Retinal pigment epithelial cell (primary cell): ENCODE measurements around the gene TMEM273.

Source experiments
- DNase-seq: peaks from one replicate; pipeline ENCODE4 v3.0.0-alpha.2; 2010; ENCODE audit warnings: low read depth
- H3K4me3 ChIP-seq: 2 replicates; pipeline ENCODE4 v1.5.1; 2011; ENCODE audit warnings: mild to moderate bottlenecking, low read length, control low read depth, moderate library complexity
- TF ChIP-seq, protein P1 (sequence below): conservative IDR thresholded peaks from 2 replicates; pipeline ENCODE4 v1.5.1; 2011; ENCODE audit warnings: low read depth, low read length, control low read depth, inconsistent platforms

Gene TMEM273

DNA sequence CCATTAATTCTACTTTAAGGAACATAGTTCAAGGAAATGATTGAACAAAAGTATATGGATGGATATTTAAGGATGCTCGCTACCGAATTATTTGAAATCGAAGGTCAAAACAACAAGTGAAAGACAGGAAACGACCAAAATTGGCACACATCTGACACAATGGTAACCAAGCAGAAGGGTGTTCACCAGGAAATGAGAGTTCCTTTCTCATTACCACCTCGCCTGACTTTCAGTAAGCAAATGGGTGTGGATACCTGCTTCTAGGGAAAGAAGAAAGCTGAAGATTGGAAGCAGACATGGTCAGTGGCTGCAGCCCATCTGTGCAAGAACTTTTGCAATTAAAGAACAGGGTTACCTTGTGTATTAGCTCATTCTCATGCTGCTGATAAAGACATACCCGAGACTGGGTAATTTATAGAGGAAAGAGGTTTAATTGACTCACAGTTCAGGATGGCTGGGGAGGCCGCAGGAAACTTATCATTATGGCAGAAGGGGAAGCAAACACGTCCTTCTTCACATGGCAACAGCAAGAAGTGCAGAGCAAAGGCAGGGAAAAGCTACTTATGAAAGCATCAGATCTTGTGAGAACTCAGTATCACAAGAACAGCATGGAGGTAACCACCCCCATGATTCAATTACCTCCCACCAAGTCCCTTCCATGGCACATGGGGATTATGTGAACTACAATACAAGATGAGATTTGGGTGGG, 6.2 kb upstream of the TMEM273 start:
- DNase-seq: no peak
- H3K4me3 ChIP-seq: no peak overlapping the region
- TF ChIP-seq, protein P1, sequence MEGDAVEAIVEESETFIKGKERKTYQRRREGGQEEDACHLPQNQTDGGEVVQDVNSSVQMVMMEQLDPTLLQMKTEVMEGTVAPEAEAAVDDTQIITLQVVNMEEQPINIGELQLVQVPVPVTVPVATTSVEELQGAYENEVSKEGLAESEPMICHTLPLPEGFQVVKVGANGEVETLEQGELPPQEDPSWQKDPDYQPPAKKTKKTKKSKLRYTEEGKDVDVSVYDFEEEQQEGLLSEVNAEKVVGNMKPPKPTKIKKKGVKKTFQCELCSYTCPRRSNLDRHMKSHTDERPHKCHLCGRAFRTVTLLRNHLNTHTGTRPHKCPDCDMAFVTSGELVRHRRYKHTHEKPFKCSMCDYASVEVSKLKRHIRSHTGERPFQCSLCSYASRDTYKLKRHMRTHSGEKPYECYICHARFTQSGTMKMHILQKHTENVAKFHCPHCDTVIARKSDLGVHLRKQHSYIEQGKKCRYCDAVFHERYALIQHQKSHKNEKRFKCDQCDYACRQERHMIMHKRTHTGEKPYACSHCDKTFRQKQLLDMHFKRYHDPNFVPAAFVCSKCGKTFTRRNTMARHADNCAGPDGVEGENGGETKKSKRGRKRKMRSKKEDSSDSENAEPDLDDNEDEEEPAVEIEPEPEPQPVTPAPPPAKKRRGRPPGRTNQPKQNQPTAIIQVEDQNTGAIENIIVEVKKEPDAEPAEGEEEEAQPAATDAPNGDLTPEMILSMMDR: no peak

DNA sequence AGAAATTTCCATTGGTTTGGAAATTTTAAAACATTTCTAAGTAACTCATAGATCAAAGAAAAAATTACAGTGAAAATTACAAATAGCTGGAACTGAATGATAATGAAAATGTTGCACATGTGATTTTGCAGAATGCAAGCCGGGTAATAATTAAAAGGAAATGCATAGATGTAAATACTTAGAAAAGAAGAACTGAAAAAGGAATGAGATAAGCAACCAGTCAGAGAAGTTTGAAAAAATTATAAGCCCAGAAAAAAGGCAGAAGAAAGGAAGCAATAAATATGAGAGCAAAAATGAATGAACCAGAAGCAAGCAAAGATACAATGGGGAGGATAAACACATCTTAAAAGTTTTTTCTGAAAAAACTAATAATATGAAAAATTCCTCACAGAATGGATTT, 3.2 kb upstream of the TMEM273 start:
- H3K4me3 ChIP-seq: no peak overlapping the region
- TF ChIP-seq, protein P1: no peak
- no peak for DNase-seq

DNA sequence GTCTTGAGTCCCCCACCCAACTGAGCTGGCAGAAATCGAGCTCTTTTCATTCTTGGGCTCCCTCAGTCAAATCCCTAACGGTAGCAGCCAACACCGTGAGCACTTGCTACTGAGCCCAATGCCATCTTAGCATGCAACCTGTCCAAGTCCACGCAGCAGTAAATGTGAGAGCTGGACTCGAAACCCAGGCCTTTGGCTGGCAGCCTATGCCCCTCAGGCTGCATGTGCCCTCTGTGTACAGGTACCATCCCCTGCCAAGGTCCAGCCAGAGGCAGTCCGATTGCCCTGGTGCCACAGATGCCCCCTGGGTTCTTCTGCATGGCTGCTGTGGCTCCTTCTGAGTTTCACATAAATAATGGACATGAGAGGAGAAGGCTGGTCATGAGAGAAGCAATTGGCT, 1.2 kb upstream of the TMEM273 start:
- TF ChIP-seq, protein P1: no peak
- no peak for DNase-seq
- H3K4me3 ChIP-seq: no peak overlapping the region

DNA sequence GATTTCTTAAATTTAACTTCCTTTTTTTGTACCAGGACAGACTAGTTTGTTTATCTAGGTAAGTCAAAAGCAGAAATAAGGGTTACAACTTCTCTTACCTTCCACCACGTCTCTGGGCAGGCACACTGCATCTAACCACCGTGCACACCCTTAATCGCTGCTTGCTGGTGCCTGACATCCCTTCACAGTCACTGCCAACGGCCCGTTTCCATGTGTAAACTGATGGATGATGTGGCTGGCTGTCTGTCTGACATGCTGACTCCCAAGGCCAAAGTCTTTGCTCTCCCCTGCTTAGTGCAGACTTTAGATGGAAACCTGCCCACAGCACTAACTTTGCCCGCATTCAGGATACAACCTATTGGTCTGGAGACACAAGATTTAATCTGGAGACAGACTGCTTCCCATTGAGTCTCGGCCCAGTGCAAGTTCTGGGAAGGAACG, 1.1 kb downstream of the TMEM273 start:
- TF ChIP-seq, protein P1: no peak
- no peak for DNase-seq
- H3K4me3 ChIP-seq: no peak overlapping the region

DNA sequence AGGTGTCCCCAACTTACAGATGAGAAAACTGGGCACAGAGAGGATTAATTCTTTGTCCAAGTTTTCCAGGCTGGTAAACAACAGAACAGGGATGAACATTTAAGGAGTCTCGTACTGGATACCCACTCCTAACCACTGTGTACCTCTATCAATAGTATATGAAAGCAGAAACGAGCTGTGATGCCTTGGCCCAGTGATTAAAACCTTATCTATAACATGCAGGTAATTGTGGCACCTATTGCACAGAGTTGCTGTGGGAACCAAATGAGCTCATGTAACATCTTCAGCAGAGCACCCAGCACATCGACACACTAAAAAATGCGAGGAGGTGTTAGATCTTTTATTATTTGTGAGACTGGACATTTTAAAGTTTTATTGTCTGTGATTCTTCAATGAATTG, 1.6 kb downstream of the TMEM273 start:
- H3K4me3 ChIP-seq: no peak overlapping the region
- TF ChIP-seq, protein P1: no peak
- DNase-seq: no peak

DNA sequence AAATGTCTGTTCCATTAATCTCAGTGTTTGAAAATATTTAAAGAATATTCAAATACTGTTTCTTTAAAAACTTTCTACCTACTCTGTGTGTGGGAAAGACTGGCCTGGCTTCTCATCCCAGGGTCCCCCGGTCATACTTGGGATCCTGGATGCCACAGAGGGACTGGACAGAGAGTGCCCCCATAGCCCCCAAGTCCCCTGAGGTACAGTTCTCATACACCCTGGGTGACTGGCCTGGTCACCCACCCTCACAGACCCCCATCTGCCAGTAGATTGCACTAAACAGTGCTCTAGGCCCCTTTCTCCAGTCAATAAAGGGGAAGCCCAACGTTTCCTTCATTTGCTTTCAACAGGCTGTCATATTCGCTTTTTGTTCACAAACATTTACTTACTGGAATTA, 3.0 kb downstream of the TMEM273 start:
- no peak overlapping the region for H3K4me3 ChIP-seq
- TF ChIP-seq, protein P1: no peak

DNA sequence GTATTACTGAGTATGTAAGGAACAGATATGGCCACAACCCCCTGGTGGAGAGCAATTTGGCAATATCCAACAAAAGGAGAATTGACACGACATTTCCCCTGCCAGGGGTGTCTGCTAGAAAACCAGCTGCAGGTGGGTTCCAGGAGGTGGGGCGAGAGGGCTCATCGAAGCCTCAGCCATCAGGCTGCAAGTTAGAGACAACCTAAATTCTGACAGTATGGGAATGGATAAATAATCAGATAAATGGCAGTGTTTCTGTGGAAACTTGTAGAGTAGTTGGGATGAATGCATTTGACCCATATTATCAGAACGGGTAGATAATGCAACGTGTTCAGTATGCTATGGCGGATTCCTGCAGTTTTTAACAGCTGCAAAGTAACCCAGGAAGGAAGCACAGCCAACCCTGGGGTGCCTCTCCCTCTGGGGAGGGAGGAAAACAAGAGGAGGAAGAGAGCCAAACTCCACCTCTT, 3.5 kb downstream of the TMEM273 start:
- no peak for DNase-seq
- TF ChIP-seq, protein P1: no peak
- no peak overlapping the region for H3K4me3 ChIP-seq

More for the DNA sequence above, 3.0 kb downstream of the TMEM273 start:
- no peak for DNase-seq
